Measurements from ENCODE around the gene ZNF774.

The ZNF774 gene

DNA sequence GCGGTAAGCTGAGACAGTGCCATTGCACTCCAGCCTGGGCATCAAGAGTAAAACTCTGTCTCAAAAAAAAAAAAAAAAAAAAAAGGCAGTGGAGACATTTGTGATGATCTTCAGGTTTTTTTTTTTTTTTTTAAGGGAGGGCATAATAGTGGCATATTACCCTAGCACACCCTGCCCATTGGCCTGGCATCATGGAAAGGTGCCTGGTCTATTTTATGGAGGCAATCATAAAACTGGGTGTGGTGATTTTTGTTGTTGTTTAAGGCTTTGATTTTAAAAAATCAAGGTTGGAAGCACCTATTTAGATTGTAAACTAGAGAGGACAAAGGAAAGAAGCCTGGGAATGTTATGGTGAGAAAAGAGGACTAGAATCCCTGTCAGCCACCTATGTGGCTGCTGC, 42.0 kb downstream of the ZNF774 start:
- no peak overlapping the region for H3K9ac ChIP-seq (ENCODE audit: low read depth, low read length)
- no peaks in the 10 kb centered on the region for H3K9me3 ChIP-seq (ENCODE audit: control insufficient read depth, insufficient read depth, low read length)
- H3K4me1 ChIP-seq (ENCODE audit: control insufficient read depth, insufficient read depth, low read length): peaks cover 34% of the 10 kb centered on the region
- H3K36me3 ChIP-seq (ENCODE audit: control insufficient read depth, insufficient read depth, low read length): no peaks in the 10 kb centered on the region
- no peak overlapping the region for H3K4me3 ChIP-seq (ENCODE audit: low read depth, low read length)
- H3K27me3 ChIP-seq (ENCODE audit: control insufficient read depth, insufficient read depth, low read length): no peaks in the 10 kb centered on the region

DNA sequence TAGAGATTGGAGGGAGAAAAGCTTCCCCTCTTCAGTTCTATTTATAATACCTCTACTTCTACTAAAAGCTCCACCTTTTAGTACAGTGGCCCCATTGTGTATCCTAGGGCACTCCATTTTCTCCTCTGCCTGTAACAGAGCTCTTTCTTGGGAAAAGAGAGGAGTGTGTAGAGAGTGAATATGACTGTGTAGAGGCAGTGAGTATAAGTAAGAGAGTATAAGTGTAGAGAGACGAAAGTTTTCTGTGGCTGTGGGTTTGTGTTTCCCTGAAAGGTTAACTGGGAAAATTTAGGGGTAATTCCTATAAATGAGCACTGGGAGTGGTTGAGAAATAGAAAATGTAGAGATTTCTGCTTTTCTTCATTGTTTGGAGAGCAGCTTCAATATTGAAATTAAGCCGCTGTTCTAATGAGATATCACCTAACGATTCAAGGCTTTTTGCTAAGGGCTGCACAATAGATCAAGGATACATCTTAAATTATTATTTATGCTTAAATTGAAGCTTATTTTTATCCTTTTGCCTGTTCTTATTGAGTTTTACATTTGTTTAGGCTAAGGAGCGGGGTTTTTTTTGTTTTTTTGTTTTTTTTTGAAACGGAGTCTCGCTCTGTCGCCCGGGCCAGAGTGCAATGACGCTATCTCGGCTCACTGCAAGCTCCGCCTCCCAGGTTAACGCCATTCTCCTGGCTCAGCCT, 42.8 kb downstream of the ZNF774 start:
- Histone ChIP-seq H3K27me3 (ENCODE audit: control insufficient read depth, insufficient read depth, low read length) (no peaks in the 10 kb centered on the region), H3K4me1 (ENCODE audit: control insufficient read depth, insufficient read depth, low read length) (peaks cover 39% of the 10 kb centered on the region), H3K9ac (ENCODE audit: low read depth, low read length) (no peak overlapping the region), H3K9me3 (ENCODE audit: control insufficient read depth, insufficient read depth, low read length) (no peaks in the 10 kb centered on the region), H3K36me3 (ENCODE audit: control insufficient read depth, insufficient read depth, low read length) (no peaks in the 10 kb centered on the region), H3K4me3 (ENCODE audit: low read depth, low read length) (no peak overlapping the region)

DNA sequence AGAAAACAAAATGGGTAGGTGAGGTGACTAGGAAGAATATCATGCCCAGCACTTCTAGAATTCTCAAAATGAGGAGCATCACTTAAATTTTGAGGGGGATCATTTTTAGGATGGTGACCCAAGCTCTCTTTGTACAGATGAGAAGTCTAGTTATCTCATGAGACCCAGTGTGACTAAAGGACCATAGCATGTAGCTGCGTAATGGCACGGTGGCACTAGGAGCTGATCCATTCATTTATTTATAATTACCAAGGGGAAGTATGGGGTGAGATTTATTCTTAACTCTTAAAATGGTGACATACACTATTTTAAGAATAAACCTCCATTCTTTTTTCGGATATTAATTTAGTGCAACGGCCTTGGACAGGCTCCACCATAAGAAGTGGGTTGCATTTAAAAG, 44.2 kb downstream of the ZNF774 start:
- no peak overlapping the region for H3K4me3 ChIP-seq (ENCODE audit: low read depth, low read length)
- H3K36me3 ChIP-seq (ENCODE audit: control insufficient read depth, insufficient read depth, low read length): no peaks in the 10 kb centered on the region
- no peaks in the 10 kb centered on the region for H3K9me3 ChIP-seq (ENCODE audit: control insufficient read depth, insufficient read depth, low read length)
- H3K9ac ChIP-seq (ENCODE audit: low read depth, low read length): no peak overlapping the region
- peaks cover 42% of the 10 kb centered on the region for H3K4me1 ChIP-seq (ENCODE audit: control insufficient read depth, insufficient read depth, low read length)
- no peaks in the 10 kb centered on the region for H3K27me3 ChIP-seq (ENCODE audit: control insufficient read depth, insufficient read depth, low read length)

DNA sequence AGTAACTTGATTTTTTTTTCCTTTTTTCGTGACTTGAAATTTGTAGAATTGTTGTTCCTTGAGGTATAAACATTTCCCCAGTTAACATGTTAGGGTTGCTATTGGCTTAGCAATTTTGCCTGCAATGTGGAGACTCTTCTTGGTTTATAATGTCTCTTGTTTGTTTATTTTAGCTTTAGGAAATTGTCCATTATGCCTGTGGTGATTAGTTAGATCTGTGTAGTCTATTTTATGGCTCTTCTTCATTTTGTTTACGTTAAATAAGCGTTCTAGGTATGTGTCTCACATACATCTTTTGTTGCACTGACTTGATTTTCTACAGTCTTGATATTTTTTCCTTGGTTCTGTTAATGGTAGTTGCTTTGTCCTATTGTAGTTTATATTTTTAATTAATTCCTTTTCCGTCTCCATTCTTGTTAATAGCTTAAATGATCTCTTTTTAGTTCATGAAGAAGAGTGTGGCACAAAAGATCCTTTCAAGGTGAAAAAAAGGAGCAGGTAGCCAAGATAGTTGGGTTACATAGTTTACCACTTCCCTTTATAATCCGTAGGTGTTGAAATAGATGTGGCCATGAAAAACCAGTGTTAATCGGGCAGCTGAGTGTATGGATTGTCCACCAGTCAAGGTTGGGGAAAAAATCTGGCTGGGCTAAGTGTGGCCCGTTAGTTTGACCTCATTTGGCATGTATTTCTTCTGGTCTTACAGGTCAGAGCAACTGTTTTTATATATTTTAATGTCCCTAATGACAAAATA, 48.1 kb downstream of the ZNF774 start:
- Histone ChIP-seq H3K36me3 (ENCODE audit: control insufficient read depth, insufficient read depth, low read length) (no peaks in the 10 kb centered on the region), H3K9me3 (ENCODE audit: control insufficient read depth, insufficient read depth, low read length) (no peaks in the 10 kb centered on the region), H3K4me1 (ENCODE audit: control insufficient read depth, insufficient read depth, low read length) (peaks cover 26% of the 10 kb centered on the region), H3K27me3 (ENCODE audit: control insufficient read depth, insufficient read depth, low read length) (no peaks in the 10 kb centered on the region), H3K9ac (ENCODE audit: low read depth, low read length) (no peak overlapping the region), H3K4me3 (ENCODE audit: low read depth, low read length) (no peak overlapping the region)

DNA sequence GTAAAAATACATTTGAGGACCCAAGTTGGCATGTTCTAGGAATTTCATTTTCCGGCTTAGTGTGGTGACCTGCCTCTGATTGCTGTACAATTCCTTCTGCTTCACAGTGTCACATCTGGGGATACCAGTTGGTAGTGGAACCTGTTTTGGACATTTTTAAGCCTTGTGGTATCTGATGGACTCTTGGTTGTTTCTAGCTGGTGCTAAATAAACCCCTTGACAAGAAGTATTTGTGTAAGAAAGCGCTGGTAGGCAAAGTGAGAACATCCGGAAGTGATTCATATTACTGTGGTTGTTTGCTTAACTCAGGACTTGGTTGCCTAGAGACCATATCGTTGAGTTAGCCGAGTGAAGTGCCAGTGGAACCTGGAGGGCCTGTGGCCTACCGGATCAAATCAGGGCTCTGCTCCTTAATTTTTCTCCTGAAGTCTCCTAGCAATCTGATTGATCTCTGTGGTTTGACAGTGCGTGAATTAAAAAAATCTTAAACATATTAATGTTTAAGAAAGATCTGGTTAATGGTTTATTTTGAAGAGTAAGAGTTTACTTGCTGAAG, 48.8 kb downstream of the ZNF774 start:
- Histone ChIP-seq H3K4me3 (ENCODE audit: low read depth, low read length) (no peak overlapping the region), H3K36me3 (ENCODE audit: control insufficient read depth, insufficient read depth, low read length) (no peaks in the 10 kb centered on the region)

DNA sequence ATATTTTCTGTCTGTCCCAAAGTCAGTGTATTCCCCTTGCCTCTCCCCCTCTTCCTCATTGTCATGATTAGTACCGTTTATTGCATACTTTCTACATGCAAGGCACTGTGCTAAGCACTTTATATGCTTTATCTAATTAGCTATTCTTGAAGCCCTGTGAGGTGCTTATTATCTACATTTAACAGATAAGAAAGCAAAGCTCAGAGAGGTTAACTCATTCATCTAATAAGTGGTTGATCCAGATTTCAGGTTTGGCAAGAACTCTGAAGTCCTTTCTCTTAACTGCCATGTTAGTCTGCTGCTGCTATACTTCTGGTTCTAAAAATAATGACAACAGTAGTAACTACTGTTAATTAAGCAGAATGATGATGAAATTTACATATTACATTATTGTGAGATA, 49.4 kb downstream of the ZNF774 start:
- Histone ChIP-seq H3K9me3 (ENCODE audit: control insufficient read depth, insufficient read depth, low read length) (no peaks in the 10 kb centered on the region), H3K27me3 (ENCODE audit: control insufficient read depth, insufficient read depth, low read length) (no peaks in the 10 kb centered on the region), H3K9ac (ENCODE audit: low read depth, low read length) (no peak overlapping the region), H3K4me1 (ENCODE audit: control insufficient read depth, insufficient read depth, low read length) (peaks cover 32% of the 10 kb centered on the region), H3K36me3 (ENCODE audit: control insufficient read depth, insufficient read depth, low read length) (no peaks in the 10 kb centered on the region), H3K4me3 (ENCODE audit: low read depth, low read length) (no peak overlapping the region)

More for the DNA sequence above, 48.8 kb downstream of the ZNF774 start:
- H3K9me3 ChIP-seq (ENCODE audit: control insufficient read depth, insufficient read depth, low read length): no peaks in the 10 kb centered on the region
- no peaks in the 10 kb centered on the region for H3K27me3 ChIP-seq (ENCODE audit: control insufficient read depth, insufficient read depth, low read length)
- H3K4me1 ChIP-seq (ENCODE audit: control insufficient read depth, insufficient read depth, low read length): peaks cover 30% of the 10 kb centered on the region
- H3K9ac ChIP-seq (ENCODE audit: low read depth, low read length): no peak overlapping the region

DNA sequence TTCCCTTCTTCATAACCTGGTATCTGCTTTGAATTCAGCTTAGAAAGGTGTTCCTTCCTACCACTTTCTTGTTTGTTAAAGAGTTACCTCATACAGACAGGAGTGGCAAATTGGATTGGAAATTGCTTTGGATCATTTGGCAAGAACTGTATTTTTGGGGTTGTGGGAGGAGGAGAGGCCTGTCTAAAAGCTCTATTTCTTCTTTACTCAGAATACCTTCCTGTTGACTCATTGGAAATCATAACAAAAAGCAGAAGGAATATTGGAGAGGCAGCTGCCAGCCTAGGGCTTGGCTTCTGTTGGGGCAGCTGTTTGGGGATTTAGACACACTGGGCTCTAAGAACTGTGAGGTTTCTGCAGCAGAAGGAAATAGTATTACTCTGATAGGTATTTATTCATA, 50.1 kb downstream of the ZNF774 start:
- peaks cover 32% of the 10 kb centered on the region for H3K4me1 ChIP-seq (ENCODE audit: control insufficient read depth, insufficient read depth, low read length)
- H3K36me3 ChIP-seq (ENCODE audit: control insufficient read depth, insufficient read depth, low read length): no peaks in the 10 kb centered on the region
- H3K9ac ChIP-seq (ENCODE audit: low read depth, low read length): no peak overlapping the region

DNA sequence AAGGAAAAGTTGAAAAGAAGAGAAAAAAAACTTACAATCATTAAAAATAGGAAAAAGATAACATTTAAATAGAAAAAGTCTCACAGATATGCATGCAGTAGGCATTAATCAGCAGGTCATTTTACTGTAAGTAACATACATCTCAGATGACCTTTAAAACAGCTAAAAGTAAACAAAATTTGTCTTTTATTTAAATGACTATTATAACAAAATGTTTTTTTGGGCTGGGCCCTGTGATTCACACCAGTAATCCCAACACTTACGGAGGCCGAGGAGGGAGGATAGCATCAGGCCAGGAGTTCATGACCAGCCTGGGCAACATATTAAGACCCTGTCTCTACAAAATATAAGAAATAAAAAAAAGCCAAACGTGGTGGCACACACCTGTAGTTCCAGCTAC, 50.7 kb downstream of the ZNF774 start:
- H3K4me3 ChIP-seq (ENCODE audit: low read depth, low read length): no peak overlapping the region

More for the DNA sequence above, 50.1 kb downstream of the ZNF774 start:
- Histone ChIP-seq H3K9me3 (ENCODE audit: control insufficient read depth, insufficient read depth, low read length) (no peaks in the 10 kb centered on the region), H3K4me3 (ENCODE audit: low read depth, low read length) (no peak overlapping the region), H3K27me3 (ENCODE audit: control insufficient read depth, insufficient read depth, low read length) (no peaks in the 10 kb centered on the region)

DNA sequence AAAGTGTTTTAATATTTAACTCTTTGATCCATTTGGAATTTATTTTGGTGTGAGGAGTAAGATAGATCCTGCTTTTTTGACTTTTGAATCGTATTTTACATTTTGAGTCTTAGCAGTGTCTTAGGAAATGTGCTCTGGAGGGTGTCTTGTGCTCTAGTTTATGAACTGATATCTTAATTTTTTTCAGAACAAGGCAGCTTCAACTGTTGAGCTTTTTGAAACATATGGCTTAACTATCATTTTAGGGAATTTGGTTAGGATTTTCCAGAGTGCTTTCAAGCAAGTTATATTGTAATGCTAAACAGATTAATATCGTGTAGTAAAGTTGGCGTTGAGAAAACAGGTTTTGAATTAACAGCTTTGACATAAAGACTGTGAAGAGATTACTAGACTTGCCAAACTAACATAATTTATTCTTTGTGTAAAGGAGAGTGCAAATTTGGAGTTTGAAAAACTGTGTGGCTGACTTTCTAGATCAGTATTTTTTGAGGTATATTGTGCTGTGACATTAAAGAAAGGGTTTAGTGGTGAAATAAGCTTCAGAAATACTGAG, 53.0 kb downstream of the ZNF774 start:
- Histone ChIP-seq H3K9ac (ENCODE audit: low read depth, low read length) (no peak overlapping the region), H3K4me1 (ENCODE audit: control insufficient read depth, insufficient read depth, low read length) (peaks cover 32% of the 10 kb centered on the region), H3K27me3 (ENCODE audit: control insufficient read depth, insufficient read depth, low read length) (no peaks in the 10 kb centered on the region), H3K36me3 (ENCODE audit: control insufficient read depth, insufficient read depth, low read length) (no peaks in the 10 kb centered on the region), H3K4me3 (ENCODE audit: low read depth, low read length) (no peak overlapping the region), H3K9me3 (ENCODE audit: control insufficient read depth, insufficient read depth, low read length) (no peaks in the 10 kb centered on the region)

More for the DNA sequence above, 50.7 kb downstream of the ZNF774 start:
- H3K9me3 ChIP-seq (ENCODE audit: control insufficient read depth, insufficient read depth, low read length): no peaks in the 10 kb centered on the region
- H3K4me1 ChIP-seq (ENCODE audit: control insufficient read depth, insufficient read depth, low read length): peaks cover 34% of the 10 kb centered on the region
- H3K36me3 ChIP-seq (ENCODE audit: control insufficient read depth, insufficient read depth, low read length): no peaks in the 10 kb centered on the region
- no peaks in the 10 kb centered on the region for H3K27me3 ChIP-seq (ENCODE audit: control insufficient read depth, insufficient read depth, low read length)
- no peak overlapping the region for H3K9ac ChIP-seq (ENCODE audit: low read depth, low read length)

DNA sequence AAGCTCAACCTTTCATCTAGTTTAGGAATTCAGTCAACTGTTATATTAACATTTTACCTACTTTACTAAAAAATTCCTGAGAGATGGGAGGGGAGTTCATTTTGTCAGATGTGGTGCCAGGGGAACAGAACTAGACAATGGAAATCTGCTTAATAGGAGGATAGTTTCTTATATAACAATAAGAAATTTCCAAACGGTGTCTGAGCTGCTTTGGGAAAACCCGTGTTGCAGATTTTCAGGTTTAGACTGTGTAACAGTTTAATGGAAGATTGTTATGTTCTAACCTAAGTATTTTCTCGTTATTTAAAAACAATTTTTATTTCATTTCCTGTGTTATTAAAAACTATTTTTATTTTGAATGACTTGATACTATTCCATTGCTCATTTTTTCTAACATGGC, 55.3 kb downstream of the ZNF774 start:
- H3K36me3 ChIP-seq (ENCODE audit: control insufficient read depth, insufficient read depth, low read length): no peaks in the 10 kb centered on the region
- H3K9me3 ChIP-seq (ENCODE audit: control insufficient read depth, insufficient read depth, low read length): no peaks in the 10 kb centered on the region
- no peak overlapping the region for H3K4me3 ChIP-seq (ENCODE audit: low read depth, low read length)
- H3K9ac ChIP-seq (ENCODE audit: low read depth, low read length): no peak overlapping the region
- H3K4me1 ChIP-seq (ENCODE audit: control insufficient read depth, insufficient read depth, low read length): peaks cover 19% of the 10 kb centered on the region
- H3K27me3 ChIP-seq (ENCODE audit: control insufficient read depth, insufficient read depth, low read length): no peaks in the 10 kb centered on the region

DNA sequence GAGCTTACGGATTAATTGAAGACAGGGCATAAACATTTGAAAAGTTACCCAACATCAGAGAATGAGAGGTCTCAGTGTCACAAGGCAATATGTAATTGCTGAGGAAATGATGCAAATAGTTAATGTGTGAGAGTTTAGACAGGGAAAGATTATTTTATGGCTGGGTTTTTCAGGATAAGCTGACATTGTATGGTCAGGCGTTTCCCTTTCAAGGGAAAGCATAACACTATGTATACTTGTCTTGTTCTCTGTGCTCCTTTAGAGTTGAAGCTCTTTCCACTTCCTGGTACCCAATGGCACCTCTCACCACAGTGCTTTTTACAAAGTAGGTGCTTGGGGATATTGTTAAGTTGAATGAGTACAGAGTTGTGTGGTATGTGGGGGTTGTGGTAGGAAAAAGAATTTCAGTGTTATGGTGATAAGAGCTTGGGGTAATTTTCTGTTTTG, 55.8 kb downstream of the ZNF774 start:
- H3K27me3 ChIP-seq (ENCODE audit: control insufficient read depth, insufficient read depth, low read length): no peaks in the 10 kb centered on the region
- no peak overlapping the region for H3K4me3 ChIP-seq (ENCODE audit: low read depth, low read length)
- H3K36me3 ChIP-seq (ENCODE audit: control insufficient read depth, insufficient read depth, low read length): no peaks in the 10 kb centered on the region
- H3K4me1 ChIP-seq (ENCODE audit: control insufficient read depth, insufficient read depth, low read length): peaks cover 24% of the 10 kb centered on the region
- no peak overlapping the region for H3K9ac ChIP-seq (ENCODE audit: low read depth, low read length)
- H3K9me3 ChIP-seq (ENCODE audit: control insufficient read depth, insufficient read depth, low read length): no peaks in the 10 kb centered on the region

Measured in iPS-15b (cell line).